ENCODE data around the gene RHCE. TPM values are rescaled to one million over a fixed set of nuclear protein-coding genes. Genes with fewer than 3 reads are reported as not detected.

Gene RHCE
- total RNA-seq, 4 donors from 2014 or later, result not detected

DNA sequence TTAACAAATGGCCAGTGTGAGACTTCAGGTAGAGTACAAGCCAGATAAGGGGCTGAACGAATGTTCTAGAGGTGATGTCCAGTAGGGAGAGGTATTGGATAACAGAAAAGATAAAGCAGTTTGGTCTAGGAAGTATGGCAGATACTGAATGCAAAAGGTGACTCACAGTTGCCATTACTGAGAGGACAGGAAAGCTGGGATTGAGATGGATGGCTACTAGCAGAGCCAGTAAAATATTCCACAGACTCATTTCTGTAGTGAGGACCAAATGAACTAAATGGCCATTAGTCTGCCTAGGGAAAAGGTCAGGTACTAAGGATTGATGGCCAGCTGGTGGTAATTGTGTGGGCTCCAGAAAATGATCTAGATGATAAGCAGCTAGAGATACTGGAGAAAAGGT lies 21.6 kb upstream of the RHCE start:
- Histone ChIP-seq H3K4me3 (no peak overlapping the region), H3K27ac (no peak overlapping the region), H3K36me3 (no peaks in the 10 kb centered on the region), H3K9me3 (no peaks in the 10 kb centered on the region), H3K27me3 (no peaks in the 10 kb centered on the region), H3K4me1 (peaks cover 0 to 3% (median 0%) of the 10 kb centered on the region in 4 donors)
- in situ Hi-C loops (cut with MboI; ENCODE audit: low pct_ligation_motif_present in 1 of 4, low pct_unique_long_range_greater_than_20kb in 1 of 4, low sequenced_read_pairs in 3 of 4) (no loop called here), intact Hi-C loops (cut with DNase I; ENCODE audit: low total_unique reads) (no loop called here)
- WGBS, 2 donors (ENCODE audit: low coverage in 1 of 2), result 57 to 76% methylated on average over 1 of the region's 1 CpG
- TF ChIP-seq EP300 (IDR thresholded peaks at IDR 0.05; ENCODE audit: low read depth) (no peak), POLR2AphosphoS5 (IDR thresholded peaks at IDR 0.05) (no peak), POLR2A (IDR thresholded peaks at IDR 0.05) (no peak)
- TF ChIP-seq, protein P1, sequence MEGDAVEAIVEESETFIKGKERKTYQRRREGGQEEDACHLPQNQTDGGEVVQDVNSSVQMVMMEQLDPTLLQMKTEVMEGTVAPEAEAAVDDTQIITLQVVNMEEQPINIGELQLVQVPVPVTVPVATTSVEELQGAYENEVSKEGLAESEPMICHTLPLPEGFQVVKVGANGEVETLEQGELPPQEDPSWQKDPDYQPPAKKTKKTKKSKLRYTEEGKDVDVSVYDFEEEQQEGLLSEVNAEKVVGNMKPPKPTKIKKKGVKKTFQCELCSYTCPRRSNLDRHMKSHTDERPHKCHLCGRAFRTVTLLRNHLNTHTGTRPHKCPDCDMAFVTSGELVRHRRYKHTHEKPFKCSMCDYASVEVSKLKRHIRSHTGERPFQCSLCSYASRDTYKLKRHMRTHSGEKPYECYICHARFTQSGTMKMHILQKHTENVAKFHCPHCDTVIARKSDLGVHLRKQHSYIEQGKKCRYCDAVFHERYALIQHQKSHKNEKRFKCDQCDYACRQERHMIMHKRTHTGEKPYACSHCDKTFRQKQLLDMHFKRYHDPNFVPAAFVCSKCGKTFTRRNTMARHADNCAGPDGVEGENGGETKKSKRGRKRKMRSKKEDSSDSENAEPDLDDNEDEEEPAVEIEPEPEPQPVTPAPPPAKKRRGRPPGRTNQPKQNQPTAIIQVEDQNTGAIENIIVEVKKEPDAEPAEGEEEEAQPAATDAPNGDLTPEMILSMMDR (IDR thresholded peaks at IDR 0.05), result no peak
- no peak for DNase-seq

DNA sequence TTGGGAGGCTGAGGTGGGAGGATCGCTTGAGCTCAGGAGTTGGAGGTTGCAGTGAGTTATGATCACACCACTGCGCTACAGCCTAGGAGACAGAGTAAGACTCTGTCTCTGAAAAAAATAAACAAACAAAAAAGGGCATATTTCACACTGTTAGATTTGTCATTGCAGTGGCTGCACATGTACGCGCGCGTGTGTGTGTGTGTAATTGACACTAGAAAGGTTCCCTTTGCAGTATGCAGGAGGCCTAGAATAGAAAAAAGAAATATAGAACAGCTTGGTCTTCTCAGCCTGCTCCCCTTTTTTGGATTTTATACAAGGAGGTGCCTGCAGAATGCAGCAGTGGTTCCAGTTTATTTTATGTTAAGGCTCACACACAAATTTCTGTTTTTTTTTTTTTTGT lies 18.7 kb upstream of the RHCE start:
- DNase-seq, result no peak
- H3K27ac ChIP-seq, result no peak overlapping the region
- intact Hi-C loops (cut with DNase I; ENCODE audit: low total_unique reads) (no loop called here), in situ Hi-C loops (cut with MboI; ENCODE audit: low pct_ligation_motif_present in 1 of 4, low pct_unique_long_range_greater_than_20kb in 1 of 4, low sequenced_read_pairs in 3 of 4) (no loop called here)
- H3K9me3 ChIP-seq, result no peaks in the 10 kb centered on the region
- TF ChIP-seq, protein P1 (IDR thresholded peaks at IDR 0.05), result no peak
- no peak for TF ChIP-seq POLR2A (IDR thresholded peaks at IDR 0.05)
- TF ChIP-seq POLR2AphosphoS5 (IDR thresholded peaks at IDR 0.05), result no peak
- no peak overlapping the region for H3K4me3 ChIP-seq
- WGBS, 2 donors (ENCODE audit: low coverage in 1 of 2), result 94% methylated on average over 6 of the region's 6 CpGs
- H3K4me1 ChIP-seq, result peaks cover 11 to 30% (median 16%) of the 10 kb centered on the region in 4 donors
- no peaks in the 10 kb centered on the region for H3K27me3 ChIP-seq
- H3K36me3 ChIP-seq, result no peaks in the 10 kb centered on the region

DNA sequence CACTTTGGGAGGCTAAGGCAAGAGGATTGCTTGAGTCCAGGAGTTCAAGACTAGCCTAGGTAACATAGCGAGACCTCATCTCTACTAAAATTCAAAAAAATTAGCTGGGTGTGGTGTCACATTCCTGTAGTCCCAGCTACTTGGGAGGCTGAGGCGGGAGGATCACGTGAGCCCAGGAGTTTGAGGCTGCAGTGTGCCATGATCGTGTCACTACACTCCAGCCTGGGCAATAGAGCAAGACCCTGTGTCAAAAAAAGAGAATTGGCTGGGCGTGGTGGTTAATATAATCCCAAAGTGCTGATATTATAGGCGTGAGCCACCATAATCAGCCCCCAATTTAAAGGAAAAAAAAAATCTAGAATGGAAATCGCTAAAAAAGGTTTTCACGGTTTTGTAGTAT lies 17.0 kb upstream of the RHCE start:
- peaks cover 19 to 43% (median 23%) of the 10 kb centered on the region in 4 donors for H3K4me1 ChIP-seq
- H3K9me3 ChIP-seq, result no peaks in the 10 kb centered on the region
- in situ Hi-C loops (cut with MboI; ENCODE audit: low pct_ligation_motif_present in 1 of 4, low pct_unique_long_range_greater_than_20kb in 1 of 4, low sequenced_read_pairs in 3 of 4), result no loop called here
- H3K4me3 ChIP-seq, result no peak overlapping the region
- H3K27me3 ChIP-seq, result no peaks in the 10 kb centered on the region
- H3K36me3 ChIP-seq, result no peaks in the 10 kb centered on the region
- TF ChIP-seq POLR2A (IDR thresholded peaks at IDR 0.05) (no peak), EP300 (IDR thresholded peaks at IDR 0.05; ENCODE audit: low read depth) (no peak), POLR2AphosphoS5 (IDR thresholded peaks at IDR 0.05) (no peak)
- TF ChIP-seq, protein P1 (IDR thresholded peaks at IDR 0.05), result no peak
- 96 to 100% methylated on average over 4 to 8 of the region's 8 CpGs for WGBS, 2 donors (ENCODE audit: low coverage in 1 of 2)
- DNase-seq, result no peak
- intact Hi-C loops (cut with DNase I; ENCODE audit: low total_unique reads), result no loop called here
- no peak overlapping the region for H3K27ac ChIP-seq

DNA sequence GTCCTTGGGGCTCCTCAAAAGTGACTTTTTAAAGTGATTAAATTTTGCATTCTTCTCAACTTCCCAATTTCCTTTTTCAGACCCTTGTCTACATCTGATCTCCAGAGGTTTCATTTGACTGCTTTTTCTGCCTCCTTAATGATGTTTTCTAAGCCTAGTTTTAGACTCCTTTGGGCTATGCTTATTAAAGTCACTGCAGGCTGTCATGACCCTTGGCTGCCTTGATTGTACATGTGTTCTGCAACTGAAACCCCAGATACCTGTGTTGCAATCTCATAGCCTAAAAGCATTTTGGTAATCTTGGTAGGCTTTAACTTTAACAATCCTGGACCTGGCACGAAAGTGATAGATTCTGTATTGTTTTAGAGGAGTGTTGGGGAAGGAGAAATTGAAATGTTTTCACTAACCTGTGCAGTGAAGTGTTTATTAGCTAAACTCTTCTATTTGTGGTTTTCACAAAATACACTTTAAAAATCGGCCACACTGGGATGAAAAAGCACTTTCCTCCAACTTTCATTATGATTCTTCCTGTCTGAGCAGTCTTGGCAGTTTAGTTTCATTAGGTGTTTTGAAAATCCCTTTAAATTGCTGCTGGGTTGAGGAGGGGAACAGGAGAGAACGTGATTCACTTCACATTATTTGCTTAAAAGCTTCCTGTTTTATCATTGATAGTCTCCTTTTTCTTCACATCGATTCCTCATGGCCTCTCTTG lies 14.9 kb upstream of the RHCE start:
- intact Hi-C loops (cut with DNase I; ENCODE audit: low total_unique reads), result no loop called here
- in situ Hi-C loops (cut with MboI; ENCODE audit: low pct_ligation_motif_present in 1 of 4, low pct_unique_long_range_greater_than_20kb in 1 of 4, low sequenced_read_pairs in 3 of 4), result no loop called here
- Histone ChIP-seq H3K4me1 (peaks cover 24 to 52% (median 29%) of the 10 kb centered on the region in 4 donors), H3K9me3 (no peaks in the 10 kb centered on the region), H3K36me3 (no peaks in the 10 kb centered on the region), H3K27me3 (no peaks in the 10 kb centered on the region), H3K27ac (peak overlapping the region; percentile 2 to 40 (median 23)), H3K4me3 (no peak overlapping the region)
- 18 to 43% methylated on average over 3 to 4 of the region's 4 CpGs for WGBS, 2 donors (ENCODE audit: low coverage in 1 of 2)
- TF ChIP-seq POLR2A (IDR thresholded peaks at IDR 0.05) (no peak), POLR2AphosphoS5 (IDR thresholded peaks at IDR 0.05) (no peak), EP300 (IDR thresholded peaks at IDR 0.05; ENCODE audit: low read depth) (no peak)
- TF ChIP-seq, protein P1 (IDR thresholded peaks at IDR 0.05), result no peak
- no peak for DNase-seq
